M059J (cell line): ENCODE measurements around the gene CWC25. TPM values are rescaled to one million over a fixed set of nuclear protein-coding genes. Genes with fewer than 3 reads are reported as not detected.
A peak's percentile ranks its signal among the peaks of the same experiment; 100 is the strongest.

Source experiments
- DNase-seq: peaks from one replicate; pipeline ENCODE4 v3.0.0-alpha.2; 2012; ENCODE audit warnings: low read depth
- total RNA-seq: library from RNA; depleted of rRNA; stranded (reverse); fragments of >200 nt; shearing (Covaris generic); gene quantifications from 2 replicates; pipeline ENCODE4 v1.2.3, GENCODE V29; 2014

Gene CWC25
- total RNA-seq, 1 experiment from 2014 or later = 8.9 TPM

- peak; percentile 96 for DNase-seq
These were observed 28.4 kb upstream of the CWC25 start, which contains the start of gene RPL23 for GRCh38 chr17:38853292-38854219. Gene RPL23 (minus strand): TSS chr17:38853721. CDS start chr17:38853710, 11 bp downstream.

- DNase-seq = no peak
These were observed 27.7 kb upstream of the CWC25 start for GRCh38 chr17:38852771-38853291.

GRCh38 chr17:38851434-38851833, 26.3 kb upstream of the CWC25 start:
- DNase-seq = no peak

GRCh38 chr17:38850374-38850773, 25.3 kb upstream of the CWC25 start:
- no peak for DNase-seq

- no peak for DNase-seq
These were observed 24.0 kb upstream of the CWC25 start for GRCh38 chr17:38848939-38849605.

- DNase-seq = no peak
These were observed 23.4 kb upstream of the CWC25 start for GRCh38 chr17:38848557-38848891.

- peak; percentile 15 for DNase-seq
These were observed 19.2 kb upstream of the CWC25 start for GRCh38 chr17:38844261-38844757.

- DNase-seq = no peak
These were observed 684 bp upstream of the CWC25 start for GRCh38 chr17:38825762-38826247.

GRCh38 chr17:38815576-38816193, 9.4 kb downstream of the CWC25 start:
- peak; percentile 30 for DNase-seq

GRCh38 chr17:38809828-38810227, 15.3 kb downstream of the CWC25 start:
- DNase-seq = no peak

GRCh38 chr17:38800237-38800760, 24.8 kb downstream of the CWC25 start:
- no peak for DNase-seq

GRCh38 chr17:38799501-38800236, 25.5 kb downstream of the CWC25 start, which contains the start of gene PIP4K2B:
Gene PIP4K2B (minus strand): TSS chr17:38799556. CDS start chr17:38799424, 132 bp downstream.
- DNase-seq = peak; percentile 95

GRCh38 chr17:38798614-38799500, 26.3 kb downstream of the CWC25 start:
- peak; percentile 56 for DNase-seq

GRCh38 chr17:38797828-38798227, 27.3 kb downstream of the CWC25 start:
- no peak for DNase-seq

- no peak for DNase-seq
These were observed 28.0 kb downstream of the CWC25 start for GRCh38 chr17:38797158-38797490.

- no peak for DNase-seq
These were observed 28.5 kb downstream of the CWC25 start for GRCh38 chr17:38796451-38797157.

GRCh38 chr17:38794221-38794620, 30.9 kb downstream of the CWC25 start:
- DNase-seq = no peak

GRCh38 chr17:38791162-38791561, 34.0 kb downstream of the CWC25 start:
- DNase-seq = no peak

- DNase-seq = peak; percentile 9
These were observed 34.9 kb downstream of the CWC25 start for GRCh38 chr17:38790148-38790707.
